ENCODE measurements around the gene PCBP4. TPM values are rescaled to one million over a fixed set of nuclear protein-coding genes. Genes with fewer than 3 reads are reported as not detected.

The PCBP4 gene
- total and polyA plus RNA-seq, 8 donors: 12.5 to 122 (median 30.0) TPM

DNA sequence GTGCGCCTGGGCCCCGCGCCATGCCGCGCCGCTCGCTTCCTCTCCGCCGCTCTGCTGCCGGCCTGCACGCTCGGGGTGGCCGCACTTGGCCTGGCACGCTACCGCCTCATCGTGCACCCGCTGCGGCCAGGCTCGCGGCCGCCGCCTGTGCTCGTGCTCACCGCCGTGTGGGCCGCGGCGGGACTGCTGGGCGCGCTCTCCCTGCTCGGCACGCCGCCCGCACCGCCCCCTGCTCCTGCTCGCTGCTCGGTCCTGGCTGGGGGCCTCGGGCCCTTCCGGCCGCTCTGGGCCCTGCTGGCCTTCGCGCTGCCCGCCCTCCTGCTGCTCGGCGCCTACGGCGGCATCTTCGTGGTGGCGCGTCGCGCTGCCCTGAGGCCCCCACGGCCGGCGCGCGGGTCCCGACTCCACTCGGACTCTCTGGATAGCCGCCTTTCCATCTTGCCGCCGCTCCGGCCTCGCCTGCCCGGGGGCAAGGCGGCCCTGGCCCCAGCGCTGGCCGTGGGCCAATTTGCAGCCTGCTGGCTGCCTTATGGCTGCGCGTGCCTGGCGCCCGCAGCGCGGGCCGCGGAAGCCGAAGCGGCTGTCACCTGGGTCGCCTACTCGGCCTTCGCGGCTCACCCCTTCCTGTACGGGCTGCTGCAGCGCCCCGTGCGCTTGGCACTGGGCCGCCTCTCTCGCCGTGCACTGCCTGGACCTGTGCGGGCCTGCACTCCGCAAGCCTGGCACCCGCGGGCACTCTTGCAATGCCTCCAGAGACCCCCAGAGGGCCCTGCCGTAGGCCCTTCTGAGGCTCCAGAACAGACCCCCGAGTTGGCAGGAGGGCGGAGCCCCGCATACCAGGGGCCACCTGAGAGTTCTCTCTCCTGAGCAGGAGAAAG, 11.1 kb downstream of the PCBP4 start:
- intact Hi-C loops (cut with DNase I; ENCODE audit: low total_unique reads): no loop called here
- 3 to 7% (median 4%) methylated on average over 38 to 91 of the region's 97 CpGs for WGBS, 5 donors
- Histone ChIP-seq H3K4me3 (peak overlapping the region; percentile 42 to 51 (median 48)), H3K27me3 (peaks cover 0 to 20% (median 0%) of the 10 kb centered on the region in 3 donors), H3K27ac (peak overlapping the region; percentile 76 to 85 (median 78)), H3K9me3 (no peaks in the 10 kb centered on the region), H3K4me1 (peaks cover 16 to 22% (median 17%) of the 10 kb centered on the region in 4 donors), H3K36me3 (peaks cover 0 to 39% (median 34%) of the 10 kb centered on the region in 4 donors)
- peak; percentile 77 to 87 for DNase-seq
- TF ChIP-seq POLR2AphosphoS5 (IDR thresholded peaks at IDR 0.05): peak in 1 of 3 donors; percentile 22
- no peak for TF ChIP-seq EP300 (IDR thresholded peaks at IDR 0.05)
- TF ChIP-seq, protein P1, sequence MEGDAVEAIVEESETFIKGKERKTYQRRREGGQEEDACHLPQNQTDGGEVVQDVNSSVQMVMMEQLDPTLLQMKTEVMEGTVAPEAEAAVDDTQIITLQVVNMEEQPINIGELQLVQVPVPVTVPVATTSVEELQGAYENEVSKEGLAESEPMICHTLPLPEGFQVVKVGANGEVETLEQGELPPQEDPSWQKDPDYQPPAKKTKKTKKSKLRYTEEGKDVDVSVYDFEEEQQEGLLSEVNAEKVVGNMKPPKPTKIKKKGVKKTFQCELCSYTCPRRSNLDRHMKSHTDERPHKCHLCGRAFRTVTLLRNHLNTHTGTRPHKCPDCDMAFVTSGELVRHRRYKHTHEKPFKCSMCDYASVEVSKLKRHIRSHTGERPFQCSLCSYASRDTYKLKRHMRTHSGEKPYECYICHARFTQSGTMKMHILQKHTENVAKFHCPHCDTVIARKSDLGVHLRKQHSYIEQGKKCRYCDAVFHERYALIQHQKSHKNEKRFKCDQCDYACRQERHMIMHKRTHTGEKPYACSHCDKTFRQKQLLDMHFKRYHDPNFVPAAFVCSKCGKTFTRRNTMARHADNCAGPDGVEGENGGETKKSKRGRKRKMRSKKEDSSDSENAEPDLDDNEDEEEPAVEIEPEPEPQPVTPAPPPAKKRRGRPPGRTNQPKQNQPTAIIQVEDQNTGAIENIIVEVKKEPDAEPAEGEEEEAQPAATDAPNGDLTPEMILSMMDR (IDR thresholded peaks at IDR 0.05): peak in 5 of 7 experiments; percentile 12 to 41 (median 35)

DNA sequence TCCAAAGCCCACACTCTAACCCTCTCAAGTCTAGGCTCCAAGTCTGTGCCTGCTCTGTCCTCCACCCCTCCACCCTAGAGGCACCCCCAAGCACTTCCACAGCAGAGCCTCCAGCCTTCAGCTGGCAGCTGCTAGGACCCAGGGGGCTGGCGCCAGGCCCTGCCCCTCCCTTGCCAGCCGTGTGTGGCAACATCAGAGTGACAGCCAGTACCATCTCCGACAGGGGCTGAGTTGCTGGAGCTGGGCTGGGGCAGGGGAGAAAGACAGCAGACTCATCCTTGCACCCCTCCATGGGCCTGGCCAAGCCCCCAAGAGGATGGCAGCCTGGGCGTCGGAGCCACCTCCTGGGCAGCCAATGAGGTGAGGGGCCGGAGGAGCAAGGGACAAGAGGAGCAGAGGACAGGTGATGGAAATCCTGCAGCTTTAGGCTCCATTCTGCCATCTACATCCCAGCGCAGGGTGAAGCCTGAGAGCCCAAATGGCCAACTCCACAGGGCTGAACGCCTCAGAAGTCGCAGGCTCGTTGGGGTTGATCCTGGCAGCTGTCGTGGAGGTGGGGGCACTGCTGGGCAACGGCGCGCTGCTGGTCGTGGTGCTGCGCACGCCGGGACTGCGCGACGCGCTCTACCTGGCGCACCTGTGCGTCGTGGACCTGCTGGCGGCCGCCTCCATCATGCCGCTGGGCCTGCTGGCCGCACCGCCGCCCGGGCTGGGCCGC, 11.9 kb downstream of the PCBP4 start, which contains the start of gene GPR62:
GPR62 (plus strand) TSS at position 207 of the 718 bp plus-strand sequence; CDS start at position 479, 272 bp downstream.
- no peak for DNase-seq
- TF ChIP-seq EP300 (IDR thresholded peaks at IDR 0.05) (no peak), POLR2A (IDR thresholded peaks at IDR 0.05) (no peak), POLR2AphosphoS5 (IDR thresholded peaks at IDR 0.05) (no peak)
- TF ChIP-seq, protein P1 (IDR thresholded peaks at IDR 0.05): no peak
- WGBS, 5 donors: 29 to 66% (median 43%) methylated on average over 9 to 33 of the region's 33 CpGs; no CpG with 5 or more reads in 1 of the 5 donors

DNA sequence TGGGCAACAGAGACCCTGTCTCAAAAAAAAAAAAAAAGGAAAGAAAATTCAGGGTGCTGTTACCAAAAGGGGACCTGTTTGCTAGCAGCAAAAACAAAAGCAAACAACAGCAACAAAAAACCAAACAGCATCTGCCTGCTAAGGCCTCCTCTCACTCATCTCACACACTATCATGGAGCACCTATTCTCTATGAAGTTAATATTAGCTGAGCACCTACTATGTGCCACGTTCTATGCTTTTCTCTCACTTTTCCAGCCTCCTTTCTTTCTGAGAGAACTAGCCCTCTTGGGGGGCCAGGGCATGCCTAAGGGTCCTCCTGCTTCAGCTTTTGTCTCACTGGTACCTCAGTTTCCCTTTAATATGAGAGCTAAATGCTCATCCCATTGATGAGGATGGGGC, 12.5 kb downstream of the PCBP4 start:
- Histone ChIP-seq H3K9me3 (no peaks in the 10 kb centered on the region), H3K4me1 (peaks cover 16 to 22% (median 17%) of the 10 kb centered on the region in 4 donors), H3K4me3 (no peak overlapping the region), H3K27me3 (peaks cover 0 to 20% (median 0%) of the 10 kb centered on the region in 3 donors), H3K36me3 (peaks cover 0 to 25% (median 21%) of the 10 kb centered on the region in 4 donors), H3K27ac (no peak overlapping the region)
- WGBS, 5 donors: 71 to 88% (median 81%) methylated on average over 1 of the region's 1 CpG
- TF ChIP-seq POLR2A (IDR thresholded peaks at IDR 0.05) (no peak), EP300 (IDR thresholded peaks at IDR 0.05) (no peak), POLR2AphosphoS5 (IDR thresholded peaks at IDR 0.05) (no peak)
- TF ChIP-seq, protein P1 (IDR thresholded peaks at IDR 0.05): no peak
- intact Hi-C loops (cut with DNase I; ENCODE audit: low total_unique reads): no loop called here
- no peak for DNase-seq

More for the DNA sequence above, 11.9 kb downstream of the PCBP4 start, which contains the start of gene GPR62:
- Histone ChIP-seq H3K4me3 (peak within 1 kb of the TSS; percentile 42 to 51 (median 48)), H3K27me3 (peaks cover 0 to 20% (median 0%) of the 10 kb centered on the region in 3 donors), H3K9me3 (no peaks in the 10 kb centered on the region), H3K4me1 (peaks cover 16 to 22% (median 17%) of the 10 kb centered on the region in 4 donors), H3K36me3 (peaks cover 0 to 31% (median 27%) of the 10 kb centered on the region in 4 donors), H3K27ac (peak within 1 kb of the TSS; percentile 76 to 85 (median 78))
- intact Hi-C loops (cut with DNase I; ENCODE audit: low total_unique reads): no loop called here

DNA sequence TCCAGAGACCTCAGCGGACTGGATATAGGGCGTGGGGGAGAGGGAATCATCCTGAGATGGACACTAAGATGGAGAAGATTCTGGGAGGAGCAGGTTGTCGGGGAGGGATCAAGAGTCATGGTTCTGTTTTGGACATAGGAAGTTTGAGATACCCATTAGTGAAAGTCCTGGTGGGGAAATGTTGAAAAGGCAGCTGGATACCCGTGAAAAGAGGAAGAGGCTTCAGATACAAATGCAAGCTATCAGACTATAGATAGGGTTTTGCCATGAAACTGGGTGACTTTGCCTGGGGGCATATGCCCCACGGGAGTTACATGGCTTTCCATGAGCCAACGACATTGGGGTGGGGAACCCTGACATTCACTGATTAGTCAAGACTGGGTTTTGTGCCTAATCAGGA, 13.1 kb downstream of the PCBP4 start:
- H3K9me3 ChIP-seq: no peaks in the 10 kb centered on the region
- H3K27me3 ChIP-seq: peaks cover 0 to 20% (median 0%) of the 10 kb centered on the region in 3 donors
- H3K27ac ChIP-seq: no peak overlapping the region
- WGBS, 5 donors: 71 to 81% (median 75%) methylated on average over 6 of the region's 6 CpGs
- H3K36me3 ChIP-seq: peaks cover 0 to 22% (median 18%) of the 10 kb centered on the region in 4 donors
- TF ChIP-seq POLR2AphosphoS5 (IDR thresholded peaks at IDR 0.05) (no peak), POLR2A (IDR thresholded peaks at IDR 0.05) (no peak), EP300 (IDR thresholded peaks at IDR 0.05) (no peak)
- TF ChIP-seq, protein P1 (IDR thresholded peaks at IDR 0.05): no peak
- no peak overlapping the region for H3K4me3 ChIP-seq
- DNase-seq: no peak
- intact Hi-C loops (cut with DNase I; ENCODE audit: low total_unique reads): no loop called here
- peaks cover 16 to 22% (median 17%) of the 10 kb centered on the region in 4 donors for H3K4me1 ChIP-seq
